ENCODE results near the gene TRABD2B. TPM values are rescaled to one million over a fixed set of nuclear protein-coding genes. Genes with fewer than 3 reads are reported as not detected.

Gene TRABD2B
- total and polyA plus RNA-seq, 2 experiments from 2014 or later = 1.6 to 2.0 TPM

- no peak overlapping the region for H3K4me3 Mint-ChIP-seq
- no peak for DNase-seq (ENCODE audit: low spot score)
- no peak overlapping the region for H3K27ac Mint-ChIP-seq
- H3K79me2 ChIP-seq (replicated peaks; ENCODE audit: insufficient read depth) = no peaks in the 10 kb centered on the region
- ATAC-seq = no peak
- H4K20me1 ChIP-seq (replicated peaks; ENCODE audit: insufficient read depth) = peaks cover 3% of the 10 kb centered on the region; the same call in 1 of the 2 replicates
- TF ChIP-seq REST (IDR thresholded peaks at IDR 0.05; ENCODE audit: unreplicated experiment) (no peak), NANOG (IDR thresholded peaks at IDR 0.05; ENCODE audit: borderline replicate concordance) (no peak), STAT1 (IDR thresholded peaks at IDR 0.05; ENCODE audit: unreplicated experiment) (no peak), EZH2phosphoT487 (IDR thresholded peaks at IDR 0.05; ENCODE audit: unreplicated experiment) (no peak)
- H3K27ac ChIP-seq (ENCODE audit: low read depth) = no peak overlapping the region
- no peaks in the 10 kb centered on the region for H3K9me2 ChIP-seq (ENCODE audit: insufficient read depth)
- no peaks in the 10 kb centered on the region for H3K27me3 ChIP-seq (ENCODE audit: insufficient read depth)
- no peak overlapping the region for H3K4me2 ChIP-seq
- no peaks in the 10 kb centered on the region for H3F3A ChIP-seq (replicated peaks; ENCODE audit: low read depth)
- H2AFZ ChIP-seq = no peak overlapping the region
- peaks cover 4% of the 10 kb centered on the region; the same call in 1 of the 2 replicates for H3K4me1 ChIP-seq (ENCODE audit: insufficient read depth)
- no peaks in the 10 kb centered on the region for H3K27me3 Mint-ChIP-seq (ENCODE audit: insufficient read depth, low read depth, poor library complexity)
- peaks cover 11% of the 10 kb centered on the region; the same call in 2 of the 3 replicates for H3K4me1 Mint-ChIP-seq
- no peaks in the 10 kb centered on the region for H3K36me3 Mint-ChIP-seq (ENCODE audit: low read depth)
- H3K4me3 ChIP-seq = no peak overlapping the region
- no peaks in the 10 kb centered on the region for H3K9me3 Mint-ChIP-seq
- H3K36me3 ChIP-seq (ENCODE audit: insufficient read depth) = no peaks in the 10 kb centered on the region
Measured at GRCh38 chr1:47888294-47888629, 108.9 kb downstream of the TRABD2B start.

- Mint-ChIP-seq H3K27me3 (ENCODE audit: insufficient read depth, low read depth, poor library complexity) (no peaks in the 10 kb centered on the region), H3K27ac (no peak overlapping the region), H3K4me1 (peaks cover 10% of the 10 kb centered on the region; the same call in 2 of the 3 replicates), H3K9me3 (no peaks in the 10 kb centered on the region), H3K4me3 (no peak overlapping the region), H3K36me3 (ENCODE audit: low read depth) (no peaks in the 10 kb centered on the region)
- 0 out of 2 replicates have a peak, but pooled peaks cover 3% of the 10 kb centered on the region for H4K20me1 ChIP-seq (replicated peaks; ENCODE audit: insufficient read depth)
- H3K9me2 ChIP-seq (ENCODE audit: insufficient read depth) = no peaks in the 10 kb centered on the region
- no peak overlapping the region for H3K27ac ChIP-seq (ENCODE audit: low read depth)
- no peak for DNase-seq (ENCODE audit: low spot score)
- H3K4me2 ChIP-seq = no peak overlapping the region
- ATAC-seq = peak; percentile 70
- H3F3A ChIP-seq (replicated peaks; ENCODE audit: low read depth) = no peaks in the 10 kb centered on the region
- H3K27me3 ChIP-seq (ENCODE audit: insufficient read depth) = no peaks in the 10 kb centered on the region
- no peak overlapping the region for H3K4me3 ChIP-seq
- no peak overlapping the region for H2AFZ ChIP-seq
- no peaks in the 10 kb centered on the region for H3K36me3 ChIP-seq (ENCODE audit: insufficient read depth)
- H3K79me2 ChIP-seq (replicated peaks; ENCODE audit: insufficient read depth) = no peaks in the 10 kb centered on the region
- 0 out of 2 replicates have a peak, but pooled peaks cover 3% of the 10 kb centered on the region for H3K4me1 ChIP-seq (ENCODE audit: insufficient read depth)
- TF ChIP-seq ETS1 (IDR thresholded peaks at IDR 0.05) (no peak), JUNB (IDR thresholded peaks at IDR 0.05; ENCODE audit: unreplicated experiment) (no peak), CTCF (conservative IDR thresholded peaks at IDR 0.05; ENCODE audit: low read depth in 2 of 2) (no peak), ZNF462 (CRISPR knock-in tag; IDR thresholded peaks at IDR 0.05) (no peak)
Measured at GRCh38 chr1:47887475-47888293, 109.5 kb downstream of the TRABD2B start.
